Tibial nerve (tissue), 4 donors: ENCODE measurements around the gene RBM17. TPM values are rescaled to one million over a fixed set of nuclear protein-coding genes. Genes with fewer than 3 reads are reported as not detected.

Source experiments
- DNase-seq, 2 donors: peaks; one replicate each; pipeline ENCODE4 v3.0.0-alpha.2; 2019; ENCODE audit warnings: low spot score in 2 of 2
- H3K27ac ChIP-seq, 4 donors: fragments of 200-600 bp; sonication (generic) in 3 of 4; one replicate each; pipeline ENCODE4 v1.5.1; 2017 to 2019; ENCODE audit warnings: mild to moderate bottlenecking in 1 of 4
- H3K27me3 ChIP-seq, 2 donors: fragments of 200-600 bp; sonication (generic) in 1 of 2; one replicate each; pipeline versions ENCODE4 v1.5.1 to v1.6.0; 2017 to 2019
- H3K36me3 ChIP-seq, 3 donors: fragments of 200-600 bp; sonication (generic); one replicate each; pipeline ENCODE4 v1.5.1; 2018 to 2019
- H3K4me1 ChIP-seq, 4 donors: fragments of 200-600 bp; sonication (generic) in 3 of 4; one replicate each; pipeline ENCODE4 v1.5.1; 2017 to 2019
- H3K4me3 ChIP-seq, 4 donors: fragments of 200-600 bp; sonication (generic) in 3 of 4; one replicate each; pipeline ENCODE4 v1.5.1; 2017 to 2019; ENCODE audit warnings: mild to moderate bottlenecking in 1 of 4, moderate library complexity in 1 of 4
- H3K9me3 ChIP-seq, 4 donors: fragments of 200-600 bp; sonication (generic) in 3 of 4; one replicate each; pipeline ENCODE4 v1.5.1; 2017 to 2019
- CTCF ChIP-seq, 5 experiments: fragments of 200-600 bp in 3 of 5; fragments of 450-650 bp in 2 of 5; sonication (generic) in 3 of 5; IDR thresholded peaks; one replicate each; pipeline ENCODE4 v1.5.1; 2016 to 2019; ENCODE audit warnings: antibody characterized with exemption in 5 of 5, mild to moderate bottlenecking in 3 of 5, moderate library complexity in 2 of 5
- EP300 ChIP-seq, 2 donors: sonication (generic); formaldehyde crosslinking; IDR thresholded peaks; one replicate each; pipeline ENCODE4 v1.6.1; 2017; ENCODE audit warnings: antibody characterized with exemption in 2 of 2, mild to moderate bottlenecking in 1 of 2
- POLR2A ChIP-seq, 2 donors: fragments of 450-650 bp; IDR thresholded peaks; one replicate each; pipeline ENCODE4 v1.6.1; 2017; ENCODE audit warnings: antibody characterized with exemption in 2 of 2, mild to moderate bottlenecking in 2 of 2, moderate library complexity in 2 of 2
- WGBS, 2 donors: methylation state at CpG; one replicate each; pipeline ENCODE4 v1.1.5; 2018; 5-methylcytosine and 5-hydroxymethylcytosine counted together
- total RNA-seq, 4 donors: library from RNA; depleted of rRNA; stranded (reverse); fragments of >200 nt; gene quantifications; one replicate each; pipeline ENCODE4 v1.1.0, GENCODE V29; 2016

The RBM17 gene
- total RNA-seq, 4 donors from 2014 or later = 70.6 to 109 (median 94.3) TPM

- H3K27ac ChIP-seq = no peak overlapping the region
- H3K4me3 ChIP-seq = no peak overlapping the region
- H3K27me3 ChIP-seq = no peaks in the 10 kb centered on the region
- TF ChIP-seq EP300 (IDR thresholded peaks at IDR 0.05) (no peak), POLR2A (IDR thresholded peaks at IDR 0.05) (no peak), CTCF (IDR thresholded peaks at IDR 0.05) (no peak)
- 73% methylated on average over 4 of the region's 4 CpGs for WGBS, 2 donors
- no peaks in the 10 kb centered on the region for H3K9me3 ChIP-seq
- no peaks in the 10 kb centered on the region for H3K36me3 ChIP-seq
- no peak for DNase-seq
- H3K4me1 ChIP-seq = peaks cover 0 to 15% (median 2%) of the 10 kb centered on the region in 4 donors
Observed at GRCh38 chr10:6067457-6067856, 21.4 kb upstream of the RBM17 start.

- H3K36me3 ChIP-seq = no peaks in the 10 kb centered on the region
- no peak overlapping the region for H3K4me3 ChIP-seq
- TF ChIP-seq CTCF (IDR thresholded peaks at IDR 0.05) (no peak), EP300 (IDR thresholded peaks at IDR 0.05) (no peak), POLR2A (IDR thresholded peaks at IDR 0.05) (no peak)
- 77 to 78% methylated on average over 6 of the region's 6 CpGs for WGBS, 2 donors
- no peaks in the 10 kb centered on the region for H3K9me3 ChIP-seq
- no peak for DNase-seq
- H3K27ac ChIP-seq = no peak overlapping the region
- no peaks in the 10 kb centered on the region for H3K27me3 ChIP-seq
- peaks cover 0 to 15% (median 2%) of the 10 kb centered on the region in 4 donors for H3K4me1 ChIP-seq
Observed at GRCh38 chr10:6068006-6068405, 20.8 kb upstream of the RBM17 start.

GRCh38 chr10:6068422-6068821 lies 20.4 kb upstream of the RBM17 start:
- Histone ChIP-seq H3K4me1 (peaks cover 0 to 15% (median 2%) of the 10 kb centered on the region in 4 donors), H3K36me3 (no peaks in the 10 kb centered on the region), H3K27me3 (no peaks in the 10 kb centered on the region), H3K4me3 (no peak overlapping the region), H3K9me3 (no peaks in the 10 kb centered on the region), H3K27ac (peak overlapping the region in 1 of 4 donors; percentile 47)
- WGBS, 2 donors = 48 to 64% methylated on average over 8 of the region's 8 CpGs
- DNase-seq = no peak
- TF ChIP-seq POLR2A (IDR thresholded peaks at IDR 0.05) = no peak
- no peak for TF ChIP-seq CTCF (IDR thresholded peaks at IDR 0.05)
- no peak for TF ChIP-seq EP300 (IDR thresholded peaks at IDR 0.05)

- peak overlapping the region in 1 of 4 donors; percentile 30 for H3K27ac ChIP-seq
- no peak for DNase-seq
- TF ChIP-seq CTCF (IDR thresholded peaks at IDR 0.05) (no peak), POLR2A (IDR thresholded peaks at IDR 0.05) (no peak), EP300 (IDR thresholded peaks at IDR 0.05) (no peak)
- no peaks in the 10 kb centered on the region for H3K9me3 ChIP-seq
- 72 to 73% methylated on average over 11 of the region's 11 CpGs for WGBS, 2 donors
- H3K36me3 ChIP-seq = no peaks in the 10 kb centered on the region
- H3K4me1 ChIP-seq = peaks cover 0 to 15% (median 2%) of the 10 kb centered on the region in 4 donors
- H3K4me3 ChIP-seq = no peak overlapping the region
- no peaks in the 10 kb centered on the region for H3K27me3 ChIP-seq
Observed at GRCh38 chr10:6069081-6069931, 19.5 kb upstream of the RBM17 start.

GRCh38 chr10:6070660-6071059 lies 18.2 kb upstream of the RBM17 start:
- H3K4me3 ChIP-seq = no peak overlapping the region
- H3K27ac ChIP-seq = no peak overlapping the region
- peaks cover 0 to 4% of the 10 kb centered on the region in 2 donors for H3K27me3 ChIP-seq
- WGBS, 2 donors = 86 to 94% methylated on average over 5 of the region's 5 CpGs
- peaks cover 0 to 15% (median 2%) of the 10 kb centered on the region in 4 donors for H3K4me1 ChIP-seq
- no peak for DNase-seq
- TF ChIP-seq CTCF (IDR thresholded peaks at IDR 0.05) = no peak
- TF ChIP-seq EP300 (IDR thresholded peaks at IDR 0.05) = no peak
- no peak for TF ChIP-seq POLR2A (IDR thresholded peaks at IDR 0.05)
- H3K36me3 ChIP-seq = no peaks in the 10 kb centered on the region
- H3K9me3 ChIP-seq = no peaks in the 10 kb centered on the region
